PFSK-1 (cell line): ENCODE measurements around the gene TMEM131L.

ENCODE experiments used
- FOXP2 ChIP-seq: optimal IDR thresholded peaks from 2 replicates; pipeline ENCODE3; 2011; ENCODE audit warnings: borderline replicate concordance, control low read depth, inconsistent platforms; ENCODE audit not compliant: insufficient read depth; ENCODE audit errors: extremely low read length, extremely low read depth
- POLR2AphosphoS5 ChIP-seq: IDR thresholded peaks from 2 replicates; pipeline ENCODE4 v1.6.1; 2012; ENCODE audit warnings: low read depth, mild to moderate bottlenecking, control low read depth, low read length, moderate library complexity
- REST ChIP-seq, 2 experiments: IDR thresholded peaks; 2 replicates each; pipeline versions ENCODE4 v1.6.1 to v1.8.0; 2011 to 2012; ENCODE audit warnings: low read depth in 2 of 2, low read length in 2 of 2, control low read depth in 1 of 2, inconsistent platforms in 1 of 2, mild to moderate bottlenecking in 1 of 2, moderate library complexity in 1 of 2; ENCODE audit not compliant: insufficient read depth in 1 of 2
- SIN3A ChIP-seq: IDR thresholded peaks from 2 replicates; pipeline ENCODE4 v1.6.1; 2012; ENCODE audit warnings: mild to moderate bottlenecking, low read length, moderate library complexity, borderline replicate concordance; ENCODE audit not compliant: insufficient read depth
- TAF1 ChIP-seq: IDR thresholded peaks from 2 replicates; pipeline ENCODE4 v1.6.1; 2012; ENCODE audit warnings: low read length, control low read depth, borderline replicate concordance; ENCODE audit not compliant: insufficient read depth

TMEM131L gene

GRCh38 chr4:153428941-153429475 is 37.2 kb upstream of the TMEM131L start:
- TF ChIP-seq SIN3A, result no peak
- no peak for TF ChIP-seq POLR2AphosphoS5
- no peak for TF ChIP-seq TAF1
- TF ChIP-seq FOXP2, result no peak
- no peak for TF ChIP-seq REST (IDR thresholded peaks at IDR 0.05; ENCODE audit: insufficient read depth in 1 of 2, low read depth in 2 of 2, low read length in 2 of 2)

- TF ChIP-seq REST (IDR thresholded peaks at IDR 0.05; ENCODE audit: insufficient read depth in 1 of 2, low read depth in 2 of 2, low read length in 2 of 2), result no peak
- TF ChIP-seq TAF1, result no peak
- TF ChIP-seq FOXP2, result no peak
- TF ChIP-seq POLR2AphosphoS5, result no peak
- no peak for TF ChIP-seq SIN3A
Measured at GRCh38 chr4:153432965-153433753, 33.0 kb upstream of the TMEM131L start.

- TF ChIP-seq REST (IDR thresholded peaks at IDR 0.05; ENCODE audit: insufficient read depth in 1 of 2, low read depth in 2 of 2, low read length in 2 of 2), result no peak
- no peak for TF ChIP-seq SIN3A
- no peak for TF ChIP-seq FOXP2
- TF ChIP-seq POLR2AphosphoS5, result no peak
- no peak for TF ChIP-seq TAF1
Measured at GRCh38 chr4:153433754-153434105, 32.4 kb upstream of the TMEM131L start.

- no peak for TF ChIP-seq FOXP2
- no peak for TF ChIP-seq SIN3A
Measured at GRCh38 chr4:153434190-153434589, 32.0 kb upstream of the TMEM131L start.

GRCh38 chr4:153438916-153439756 is 27.0 kb upstream of the TMEM131L start:
- TF ChIP-seq TAF1 (no peak), FOXP2 (no peak), REST (IDR thresholded peaks at IDR 0.05; ENCODE audit: insufficient read depth in 1 of 2, low read depth in 2 of 2, low read length in 2 of 2) (no peak), SIN3A (no peak), POLR2AphosphoS5 (no peak)
